ENCODE measurements around the gene LRP1.

LRP1 gene

DNA sequence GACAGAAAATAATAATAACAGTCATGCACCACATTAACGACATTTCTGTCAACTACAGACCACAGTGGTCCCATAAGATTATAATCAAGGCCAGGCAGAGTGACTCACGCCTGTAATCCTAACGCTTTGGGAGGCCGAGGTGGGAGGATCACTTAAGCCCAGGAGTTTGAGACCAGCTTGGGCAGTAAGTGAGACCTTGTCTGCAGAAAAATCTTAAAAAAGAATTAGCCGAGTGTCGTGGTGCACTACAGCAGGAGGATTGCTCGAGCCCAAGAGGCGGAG, 30.8 kb upstream of the LRP1 start:
- no peak for TF ChIP-seq CTCF (IDR thresholded peaks at IDR 0.05)
- peaks cover 10% of the 10 kb centered on the region for H3K4me1 ChIP-seq
- H3K27ac ChIP-seq: no peak overlapping the region

GRCh38 chr12:57098546-57098945, 29.7 kb upstream of the LRP1 start:
- H3K4me3 ChIP-seq (ENCODE audit: low read depth, low read length): no peak overlapping the region
- H2AFZ ChIP-seq: no peak overlapping the region
- no peak overlapping the region for H3K9ac ChIP-seq
- H3K4me1 ChIP-seq: peaks cover 6% of the 10 kb centered on the region
- H3K36me3 ChIP-seq (ENCODE audit: control insufficient read depth, insufficient read depth, low read length): no peaks in the 10 kb centered on the region
- TF ChIP-seq CTCF (IDR thresholded peaks at IDR 0.05): no peak
- no peaks in the 10 kb centered on the region for H3K79me2 ChIP-seq
- H3K27me3 ChIP-seq (ENCODE audit: control insufficient read depth, insufficient read depth, low read length): no peaks in the 10 kb centered on the region
- H3K9me3 ChIP-seq (ENCODE audit: control insufficient read depth, low read length): no peaks in the 10 kb centered on the region
- H3K27ac ChIP-seq: no peak overlapping the region
- no peak overlapping the region for H3K4me2 ChIP-seq (ENCODE audit: low read length)

More for the DNA sequence above, 30.8 kb upstream of the LRP1 start:
- H3K9ac ChIP-seq: no peak overlapping the region
- H3K79me2 ChIP-seq: peaks cover 3% of the 10 kb centered on the region
- H3K4me2 ChIP-seq (ENCODE audit: low read length): no peak overlapping the region
- no peaks in the 10 kb centered on the region for H3K27me3 ChIP-seq (ENCODE audit: control insufficient read depth, insufficient read depth, low read length)
- H3K36me3 ChIP-seq (ENCODE audit: control insufficient read depth, insufficient read depth, low read length): no peaks in the 10 kb centered on the region
- H3K4me3 ChIP-seq (ENCODE audit: low read depth, low read length): no peak overlapping the region
- no peak overlapping the region for H2AFZ ChIP-seq
- no peaks in the 10 kb centered on the region for H3K9me3 ChIP-seq (ENCODE audit: control insufficient read depth, low read length)

DNA sequence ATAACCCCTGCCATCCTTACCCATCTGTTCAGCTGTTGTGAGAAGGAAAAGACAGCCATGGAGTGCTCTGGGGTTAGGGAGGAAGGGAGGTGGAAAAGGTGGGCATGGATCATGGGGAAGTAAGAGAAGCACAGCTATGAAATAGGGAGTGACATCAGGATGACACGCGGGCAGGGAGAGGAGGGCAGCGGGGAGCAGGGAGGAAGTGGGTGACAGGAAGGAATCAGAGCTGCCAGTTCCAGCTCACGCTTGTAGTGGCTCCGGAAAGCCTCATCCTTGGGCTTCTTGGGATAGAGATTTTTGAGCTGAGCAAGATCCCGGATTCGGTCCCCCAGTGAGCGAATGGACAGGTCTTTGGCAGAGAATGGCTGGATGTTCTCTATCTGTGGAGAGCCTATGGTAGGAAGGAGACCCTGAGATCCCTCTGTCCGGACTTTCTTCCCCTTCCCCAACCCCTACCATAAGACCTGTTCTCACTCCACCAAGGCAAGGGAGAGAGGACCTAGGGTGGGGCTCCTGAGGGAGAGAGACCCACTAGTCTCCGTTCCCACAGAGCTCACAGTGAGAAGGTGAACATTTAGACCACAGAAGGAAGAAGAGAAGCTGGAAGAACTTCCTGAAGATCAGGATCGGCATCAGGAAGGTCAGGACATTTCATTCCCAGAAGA, 29.1 kb upstream of the LRP1 start:
- Histone ChIP-seq H2AFZ (no peak overlapping the region), H3K4me3 (ENCODE audit: low read depth, low read length) (no peak overlapping the region), H3K9me3 (ENCODE audit: control insufficient read depth, low read length) (no peaks in the 10 kb centered on the region), H3K27ac (no peak overlapping the region), H3K79me2 (no peaks in the 10 kb centered on the region), H3K4me2 (ENCODE audit: low read length) (no peak overlapping the region), H3K36me3 (ENCODE audit: control insufficient read depth, insufficient read depth, low read length) (no peaks in the 10 kb centered on the region), H3K4me1 (peaks cover 4% of the 10 kb centered on the region), H3K27me3 (ENCODE audit: control insufficient read depth, insufficient read depth, low read length) (no peaks in the 10 kb centered on the region), H3K9ac (no peak overlapping the region)
- TF ChIP-seq CTCF (IDR thresholded peaks at IDR 0.05): no peak

GRCh38 chr12:57099766-57100165, 28.5 kb upstream of the LRP1 start:
- H3K4me3 ChIP-seq (ENCODE audit: low read depth, low read length): no peak overlapping the region
- no peak overlapping the region for H3K9ac ChIP-seq
- H3K27me3 ChIP-seq (ENCODE audit: control insufficient read depth, insufficient read depth, low read length): no peaks in the 10 kb centered on the region
- H3K4me2 ChIP-seq (ENCODE audit: low read length): no peak overlapping the region
- TF ChIP-seq CTCF (IDR thresholded peaks at IDR 0.05): no peak
- no peaks in the 10 kb centered on the region for H3K36me3 ChIP-seq (ENCODE audit: control insufficient read depth, insufficient read depth, low read length)
- H3K27ac ChIP-seq: no peak overlapping the region
- no peaks in the 10 kb centered on the region for H3K9me3 ChIP-seq (ENCODE audit: control insufficient read depth, low read length)
- peaks cover 4% of the 10 kb centered on the region for H3K4me1 ChIP-seq
- H2AFZ ChIP-seq: no peak overlapping the region
- H3K79me2 ChIP-seq: no peaks in the 10 kb centered on the region

Measured in parathyroid adenoma (tissue), 2 donors.